ENCODE results near the gene NHLRC4. TPM values are rescaled to one million over a fixed set of nuclear protein-coding genes. Genes with fewer than 3 reads are reported as not detected.

NHLRC4 gene
- total and polyA plus RNA-seq, 2 donors (not counting 1 experiment from before 2014, with no cell fraction given): 0.66 to 3.3 TPM

- H3K79me2 ChIP-seq (ENCODE audit: control insufficient read depth, insufficient read depth, low read length): peaks cover 14% of the 10 kb centered on the region
- no peak overlapping the region for H3K4me2 ChIP-seq (ENCODE audit: extremely low read depth, insufficient read depth, low read length)
Measured at GRCh38 chr16:548586-548985, 18.2 kb upstream of the NHLRC4 start.

GRCh38 chr16:549544-550263 is 17.1 kb upstream of the NHLRC4 start:
- Histone ChIP-seq H3K27me3 (ENCODE audit: control insufficient read depth, insufficient read depth, low read length) (no peaks in the 10 kb centered on the region), H3K9ac (ENCODE audit: insufficient read depth, low read length) (no peak overlapping the region)

More at GRCh38 chr16:548586-548985, 18.2 kb upstream of the NHLRC4 start:
- no peak overlapping the region for H2AFZ ChIP-seq (ENCODE audit: low read length)
- peaks cover 20% of the 10 kb centered on the region for H3K36me3 ChIP-seq (ENCODE audit: control insufficient read depth, insufficient read depth, low read length)
- DNase-seq (ENCODE audit: low read depth in 2 of 2): no peak
- H3K27me3 ChIP-seq (ENCODE audit: control insufficient read depth, insufficient read depth, low read length): no peaks in the 10 kb centered on the region
- H3K9ac ChIP-seq (ENCODE audit: insufficient read depth, low read length): no peak overlapping the region
- no peak overlapping the region for H3K27ac ChIP-seq (ENCODE audit: insufficient read depth, low read length)
- H3K9me3 ChIP-seq (ENCODE audit: control insufficient read depth, insufficient read depth, low read depth, low read length): no peaks in the 10 kb centered on the region
- no peaks in the 10 kb centered on the region for H3K4me1 ChIP-seq (ENCODE audit: control insufficient read depth, extremely low read depth, insufficient read depth, low read length)
- TF ChIP-seq CTCF (conservative IDR thresholded peaks at IDR 0.05 in 1 of 2, IDR thresholded peaks at IDR 0.05 in 1 of 2; ENCODE audit: low read depth in 1 of 2, low read length in 2 of 2) (no peak), EZH2 (IDR thresholded peaks at IDR 0.05; ENCODE audit: low read length, missing control alignments) (no peak)
- H4K20me1 ChIP-seq (ENCODE audit: control insufficient read depth, extremely low read depth, insufficient read depth, low read length): no peaks in the 10 kb centered on the region
- no peak overlapping the region for H3K4me3 ChIP-seq (replicated peaks in 1 of 4; ENCODE audit: control extremely low read depth in 1 of 4, insufficient read depth in 1 of 4, low read depth in 3 of 4, low read length in 4 of 4)

GRCh38 chr16:551210-551609 is 15.6 kb upstream of the NHLRC4 start:
- Histone ChIP-seq H3K4me2 (ENCODE audit: extremely low read depth, insufficient read depth, low read length) (no peak overlapping the region), H3K9me3 (ENCODE audit: control insufficient read depth, insufficient read depth, low read depth, low read length) (no peaks in the 10 kb centered on the region), H3K27ac (ENCODE audit: insufficient read depth, low read length) (no peak overlapping the region), H4K20me1 (ENCODE audit: control insufficient read depth, extremely low read depth, insufficient read depth, low read length) (no peaks in the 10 kb centered on the region), H3K79me2 (ENCODE audit: control insufficient read depth, insufficient read depth, low read length) (peaks cover 3% of the 10 kb centered on the region), H3K9ac (ENCODE audit: insufficient read depth, low read length) (no peak overlapping the region), H3K36me3 (ENCODE audit: control insufficient read depth, insufficient read depth, low read length) (peaks cover 20% of the 10 kb centered on the region), H3K27me3 (ENCODE audit: control insufficient read depth, insufficient read depth, low read length) (no peaks in the 10 kb centered on the region), H3K4me1 (ENCODE audit: control insufficient read depth, extremely low read depth, insufficient read depth, low read length) (no peaks in the 10 kb centered on the region), H2AFZ (ENCODE audit: low read length) (no peak overlapping the region), H3K4me3 (replicated peaks in 1 of 4; ENCODE audit: control extremely low read depth in 1 of 4, insufficient read depth in 1 of 4, low read depth in 3 of 4, low read length in 4 of 4) (no peak overlapping the region)
- no peak for DNase-seq (ENCODE audit: low read depth in 2 of 2)
- TF ChIP-seq CTCF (conservative IDR thresholded peaks at IDR 0.05 in 1 of 2, IDR thresholded peaks at IDR 0.05 in 1 of 2; ENCODE audit: low read depth in 1 of 2, low read length in 2 of 2): no peak
- no peak for TF ChIP-seq EZH2 (IDR thresholded peaks at IDR 0.05; ENCODE audit: low read length, missing control alignments)

More at GRCh38 chr16:549544-550263, 17.1 kb upstream of the NHLRC4 start:
- H4K20me1 ChIP-seq (ENCODE audit: control insufficient read depth, extremely low read depth, insufficient read depth, low read length): no peaks in the 10 kb centered on the region
- H3K27ac ChIP-seq (ENCODE audit: insufficient read depth, low read length): no peak overlapping the region
- H3K9me3 ChIP-seq (ENCODE audit: control insufficient read depth, insufficient read depth, low read depth, low read length): no peaks in the 10 kb centered on the region
- H3K79me2 ChIP-seq (ENCODE audit: control insufficient read depth, insufficient read depth, low read length): peaks cover 10% of the 10 kb centered on the region
- no peaks in the 10 kb centered on the region for H3K4me1 ChIP-seq (ENCODE audit: control insufficient read depth, extremely low read depth, insufficient read depth, low read length)
- DNase-seq (ENCODE audit: low read depth in 2 of 2): no peak
- peaks cover 20% of the 10 kb centered on the region for H3K36me3 ChIP-seq (ENCODE audit: control insufficient read depth, insufficient read depth, low read length)
- H3K4me2 ChIP-seq (ENCODE audit: extremely low read depth, insufficient read depth, low read length): no peak overlapping the region
- no peak for TF ChIP-seq EZH2 (IDR thresholded peaks at IDR 0.05; ENCODE audit: low read length, missing control alignments)
- TF ChIP-seq CTCF (conservative IDR thresholded peaks at IDR 0.05 in 1 of 2, IDR thresholded peaks at IDR 0.05 in 1 of 2; ENCODE audit: low read depth in 1 of 2, low read length in 2 of 2): no peak
- H2AFZ ChIP-seq (ENCODE audit: low read length): no peak overlapping the region
- no peak overlapping the region for H3K4me3 ChIP-seq (replicated peaks in 1 of 4; ENCODE audit: control extremely low read depth in 1 of 4, insufficient read depth in 1 of 4, low read depth in 3 of 4, low read length in 4 of 4)
